ENCODE measurements around the gene SMC1A. TPM values are rescaled to one million over a fixed set of nuclear protein-coding genes. Genes with fewer than 3 reads are reported as not detected.
A peak's percentile ranks its signal among the peaks of the same experiment; 100 is the strongest.

SMC1A gene
- total RNA-seq, 1 donor from 2014 or later: 11.2 TPM

DNA sequence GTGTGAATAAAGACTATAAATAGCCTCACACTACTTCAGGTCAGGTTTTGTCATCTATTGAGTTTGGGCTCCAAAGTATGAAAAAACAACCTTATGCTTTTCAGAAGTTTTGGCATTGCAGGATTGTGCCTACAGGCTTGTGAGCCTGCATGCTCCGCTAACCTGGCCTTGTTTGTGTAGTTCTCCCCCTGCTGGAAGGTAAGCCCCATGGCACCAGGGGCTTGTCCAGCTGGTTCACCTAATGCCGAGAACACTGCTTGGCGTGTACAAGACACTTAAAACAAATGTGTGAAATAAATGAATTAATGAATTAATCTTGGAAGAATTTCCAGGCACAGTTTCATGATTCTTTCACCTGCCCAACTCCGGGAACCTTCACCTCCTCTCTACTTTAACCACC lies 13.5 kb upstream of the SMC1A start:
- peak in 1 of 2 donors; percentile 81 for DNase-seq (ENCODE audit: low spot score in 2 of 2)
- intact Hi-C loops (cut with DNase I): loop anchor here (2.0 to 5.0 kb wide), 2 partner anchors 123 to 209 kb away; partner anchors contain the start of gene KDM5C
- TF ChIP-seq, protein P1, sequence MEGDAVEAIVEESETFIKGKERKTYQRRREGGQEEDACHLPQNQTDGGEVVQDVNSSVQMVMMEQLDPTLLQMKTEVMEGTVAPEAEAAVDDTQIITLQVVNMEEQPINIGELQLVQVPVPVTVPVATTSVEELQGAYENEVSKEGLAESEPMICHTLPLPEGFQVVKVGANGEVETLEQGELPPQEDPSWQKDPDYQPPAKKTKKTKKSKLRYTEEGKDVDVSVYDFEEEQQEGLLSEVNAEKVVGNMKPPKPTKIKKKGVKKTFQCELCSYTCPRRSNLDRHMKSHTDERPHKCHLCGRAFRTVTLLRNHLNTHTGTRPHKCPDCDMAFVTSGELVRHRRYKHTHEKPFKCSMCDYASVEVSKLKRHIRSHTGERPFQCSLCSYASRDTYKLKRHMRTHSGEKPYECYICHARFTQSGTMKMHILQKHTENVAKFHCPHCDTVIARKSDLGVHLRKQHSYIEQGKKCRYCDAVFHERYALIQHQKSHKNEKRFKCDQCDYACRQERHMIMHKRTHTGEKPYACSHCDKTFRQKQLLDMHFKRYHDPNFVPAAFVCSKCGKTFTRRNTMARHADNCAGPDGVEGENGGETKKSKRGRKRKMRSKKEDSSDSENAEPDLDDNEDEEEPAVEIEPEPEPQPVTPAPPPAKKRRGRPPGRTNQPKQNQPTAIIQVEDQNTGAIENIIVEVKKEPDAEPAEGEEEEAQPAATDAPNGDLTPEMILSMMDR (IDR thresholded peaks at IDR 0.05): peak; percentile 56 to 78 (median 75)
- Histone ChIP-seq H3K9me3 (no peaks in the 10 kb centered on the region), H3K4me1 (peaks cover 0 to 2% of the 10 kb centered on the region in 2 donors), H3K27me3 (no peaks in the 10 kb centered on the region), H3K27ac (no peak overlapping the region), H3K4me3 (no peak overlapping the region), H3K36me3 (peaks cover under 1 to 11% of the 10 kb centered on the region in 2 donors)

DNA sequence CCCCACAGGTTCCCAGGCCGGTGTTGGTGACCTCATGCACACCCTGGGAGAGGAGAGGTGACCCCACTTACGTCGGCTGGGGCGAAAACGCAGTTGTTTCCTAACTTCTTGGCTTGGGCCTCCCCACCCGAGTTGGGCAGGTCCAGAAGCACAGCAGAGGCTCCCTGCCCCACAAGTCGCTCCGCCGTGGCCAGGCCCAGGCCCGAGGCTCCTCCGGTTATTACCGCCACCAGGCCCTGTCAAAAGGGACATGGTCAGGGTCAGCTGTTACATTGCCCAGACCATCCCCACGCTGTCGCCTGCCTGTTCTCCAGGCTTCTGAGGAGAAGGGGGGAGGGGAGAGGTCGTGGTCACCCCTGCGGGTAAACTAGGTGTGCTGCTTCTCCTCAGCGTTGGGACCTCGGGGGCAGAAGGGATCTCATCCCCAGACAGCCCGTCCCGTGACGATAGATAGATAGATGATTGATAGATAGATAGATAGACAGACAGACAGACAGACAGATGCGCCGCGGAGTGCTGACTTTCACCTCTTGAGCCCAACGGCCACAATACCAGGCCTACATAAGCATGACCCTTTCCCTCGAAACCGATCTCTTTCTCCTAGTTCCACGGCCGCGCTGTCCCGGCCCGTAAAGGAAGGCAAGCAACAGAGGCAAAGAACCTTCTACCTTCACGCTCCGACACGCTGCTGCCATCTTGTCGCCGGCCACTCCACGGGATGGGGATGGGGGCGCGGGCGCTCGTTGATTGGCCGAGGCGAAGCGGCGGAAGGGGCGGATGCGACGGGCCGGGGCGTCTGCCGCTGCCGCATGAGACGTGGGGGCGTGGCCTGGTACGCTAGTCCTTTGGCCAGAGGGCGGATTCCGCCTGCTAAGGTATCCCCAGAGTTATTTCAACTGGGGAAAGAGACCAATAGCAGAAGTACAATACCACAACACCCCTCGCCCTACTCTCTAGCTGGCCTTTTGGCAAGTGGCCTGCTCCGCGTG lies 11.5 kb upstream of the SMC1A start, which contains the start of gene HSD17B10:
HSD17B10 (minus strand) TSS at position 720 of the 989 bp plus-strand sequence; CDS start at position 695, 25 bp downstream.
- no peaks in the 10 kb centered on the region for H3K27me3 ChIP-seq
- H3K36me3 ChIP-seq: peaks cover 7 to 14% of the 10 kb centered on the region in 2 donors
- H3K4me1 ChIP-seq: no peaks in the 10 kb centered on the region
- no peaks in the 10 kb centered on the region for H3K9me3 ChIP-seq
- peak within 1 kb of the TSS; percentile 69 to 83 for H3K27ac ChIP-seq
- TF ChIP-seq, protein P1 (IDR thresholded peaks at IDR 0.05): no peak
- peak; percentile 49 to 92 for DNase-seq (ENCODE audit: low spot score in 2 of 2)
- H3K4me3 ChIP-seq: peak within 1 kb of the TSS; percentile 47 to 72
- intact Hi-C loops (cut with DNase I): loop anchor here (1.0 to 5.0 kb wide), 2 partner anchors 12 to 342 kb away; partner anchors contain the start of genes KANTR, RIBC1 and SMC1A

DNA sequence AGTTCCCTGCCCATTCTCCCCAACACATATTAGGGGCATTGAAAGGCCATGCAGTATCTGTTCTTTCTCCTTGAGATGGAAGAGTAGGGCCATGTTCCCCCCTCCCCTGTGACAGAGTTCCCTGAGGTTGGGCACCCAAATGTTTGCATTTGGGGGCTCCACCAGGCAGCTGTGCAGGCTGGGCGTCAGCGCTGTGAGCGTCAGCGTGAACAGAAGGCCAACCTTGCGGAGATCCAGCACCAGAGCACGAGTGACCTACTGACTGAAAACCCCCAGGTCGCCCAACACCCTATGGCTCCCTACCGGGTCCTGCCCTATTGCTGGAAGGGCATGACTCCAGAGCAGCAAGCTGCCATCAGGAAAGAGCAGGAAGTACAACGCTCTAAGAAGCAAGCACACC lies 7.8 kb upstream of the SMC1A start:
- Histone ChIP-seq H3K27ac (no peak overlapping the region), H3K4me1 (no peaks in the 10 kb centered on the region), H3K27me3 (no peaks in the 10 kb centered on the region), H3K4me3 (no peak overlapping the region), H3K36me3 (peaks cover 7 to 14% of the 10 kb centered on the region in 2 donors), H3K9me3 (no peaks in the 10 kb centered on the region)
- DNase-seq (ENCODE audit: low spot score in 2 of 2): no peak
- TF ChIP-seq, protein P1 (IDR thresholded peaks at IDR 0.05): no peak
- intact Hi-C loops (cut with DNase I): loop anchor here (5.0 kb wide), 1 partner anchor 338 kb away; the partner anchor contains the start of gene KANTR

DNA sequence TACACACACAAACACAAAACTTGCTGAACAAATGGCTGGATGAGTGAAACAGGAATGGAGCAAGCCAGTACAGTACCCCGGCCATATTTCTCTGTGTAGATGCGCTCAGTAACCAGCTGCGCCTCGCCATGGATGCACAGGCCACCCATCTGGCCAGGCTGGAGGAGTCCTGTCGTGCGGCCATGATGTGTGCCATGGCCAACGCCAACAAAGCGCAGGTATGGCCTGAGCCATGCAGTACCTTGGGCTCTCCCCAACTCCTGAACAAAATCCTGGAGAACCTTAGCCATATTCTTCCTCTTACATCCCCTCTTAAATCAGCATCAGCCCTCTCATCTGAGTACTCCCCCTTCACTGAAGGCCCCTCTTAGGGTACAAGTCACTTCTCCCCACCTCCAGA lies 7.3 kb upstream of the SMC1A start:
- Histone ChIP-seq H3K27ac (no peak overlapping the region), H3K36me3 (peaks cover 7 to 14% of the 10 kb centered on the region in 2 donors), H3K4me3 (no peak overlapping the region), H3K4me1 (no peaks in the 10 kb centered on the region), H3K27me3 (no peaks in the 10 kb centered on the region), H3K9me3 (no peaks in the 10 kb centered on the region)
- DNase-seq (ENCODE audit: low spot score in 2 of 2): no peak
- TF ChIP-seq, protein P1 (IDR thresholded peaks at IDR 0.05): no peak
- intact Hi-C loops (cut with DNase I): loop anchor here (5.0 kb wide), 1 partner anchor 337 kb away; the partner anchor contains the start of gene KANTR

DNA sequence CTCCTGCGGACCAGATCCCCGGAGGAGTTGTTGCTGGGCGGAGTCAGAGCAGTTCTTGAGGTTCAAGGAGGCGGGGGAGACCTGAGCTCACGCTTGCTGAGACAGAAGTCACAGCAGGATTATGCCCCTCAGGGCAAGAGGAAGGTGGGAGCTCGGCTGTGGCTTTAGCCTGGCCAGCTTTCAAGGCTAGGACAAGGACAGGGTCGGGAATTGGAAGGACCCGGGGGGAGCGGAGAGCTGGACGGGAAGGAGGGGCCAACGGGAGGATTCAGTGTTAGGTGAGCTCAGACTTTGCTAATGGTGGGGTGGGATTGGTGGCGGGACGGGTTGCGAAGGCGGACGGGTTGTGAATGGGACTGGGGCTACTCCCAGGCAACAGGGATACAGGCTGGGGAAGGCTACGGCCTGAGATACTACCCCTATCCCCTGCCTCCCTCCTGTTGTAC lies 430 bp upstream of the SMC1A start, which contains the start of gene RIBC1:
RIBC1 (plus strand) TSS at position 13 of the 446 bp plus-strand sequence. CDS start 3,404 bp downstream, outside the sequence.
- Histone ChIP-seq H3K36me3 (no peaks in the 10 kb centered on the region), H3K4me1 (peaks cover 5 to 10% of the 10 kb centered on the region in 2 donors), H3K27me3 (no peaks in the 10 kb centered on the region), H3K27ac (peak within 1 kb of the TSS; percentile 91 to 92), H3K4me3 (peak within 1 kb of the TSS; percentile 73 to 85), H3K9me3 (no peaks in the 10 kb centered on the region)
- TF ChIP-seq, protein P1 (IDR thresholded peaks at IDR 0.05): no peak
- DNase-seq (ENCODE audit: low spot score in 2 of 2): no peak
- intact Hi-C loops (cut with DNase I): loop anchor here (1.0 to 5.0 kb wide), 4 partner anchors 11 to 1161 kb away; partner anchors contain the start of genes HSD17B10 and KDM5C
